NCI-H2196 treated with DMSO at 0.1 percent for 48 hours (cell line): ENCODE measurements around the gene L2HGDH.

ENCODE experiments used
- DNase-seq: peaks from one replicate; lab custom pipeline; 2025; ENCODE audit not compliant: unreplicated experiment; lab: John Stamatoyannopoulos, UW

Gene L2HGDH

GRCh38 chr14:50299585-50299984 lies 12.4 kb downstream of the L2HGDH start:
- DNase-seq, result no peak

- DNase-seq, result no peak
Measured at GRCh38 chr14:50290306-50290705, 21.7 kb downstream of the L2HGDH start.

- no peak for DNase-seq
Measured at GRCh38 chr14:50288146-50288545, 23.9 kb downstream of the L2HGDH start.

GRCh38 chr14:50285861-50286260 lies 26.2 kb downstream of the L2HGDH start:
- DNase-seq, result no peak

DNA sequence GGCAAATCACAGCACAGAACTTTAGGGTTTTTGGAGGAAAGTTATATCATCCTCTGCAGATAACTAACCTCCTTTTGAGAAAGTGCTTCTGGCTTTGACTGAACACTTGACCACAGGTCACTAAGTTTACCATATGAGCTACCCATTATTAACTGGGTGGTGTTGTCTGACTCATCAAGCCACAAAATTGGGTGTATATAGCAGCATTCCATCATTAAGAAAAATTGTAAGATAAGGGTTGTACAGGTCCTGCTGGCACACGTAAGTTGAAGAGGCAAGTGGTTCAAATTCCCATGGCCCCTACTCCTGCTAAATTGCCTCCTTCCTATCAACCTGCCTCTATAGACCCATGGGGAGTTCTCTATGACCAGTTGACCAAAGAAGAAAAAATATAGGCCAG lies 39.5 kb downstream of the L2HGDH start:
- DNase-seq, result no peak

DNA sequence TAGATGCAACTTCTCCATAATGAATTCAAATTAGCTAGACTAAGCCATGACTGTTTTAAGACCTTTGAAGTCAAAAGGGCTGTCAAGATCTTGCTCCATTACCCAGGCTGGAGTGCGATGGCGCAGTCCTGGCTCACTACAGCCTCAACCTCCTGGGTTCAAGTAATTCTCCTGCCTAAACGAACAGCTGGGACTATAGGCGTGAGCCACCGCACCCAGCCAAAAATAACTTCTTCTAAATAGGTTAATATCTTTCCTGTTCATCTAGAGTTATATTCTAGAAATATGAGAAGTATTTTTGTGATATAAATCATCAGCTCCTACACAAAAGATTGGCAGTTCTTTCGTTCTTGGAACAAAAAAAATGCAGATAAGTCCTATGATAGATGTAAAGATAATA lies 41.1 kb downstream of the L2HGDH start:
- no peak for DNase-seq

DNA sequence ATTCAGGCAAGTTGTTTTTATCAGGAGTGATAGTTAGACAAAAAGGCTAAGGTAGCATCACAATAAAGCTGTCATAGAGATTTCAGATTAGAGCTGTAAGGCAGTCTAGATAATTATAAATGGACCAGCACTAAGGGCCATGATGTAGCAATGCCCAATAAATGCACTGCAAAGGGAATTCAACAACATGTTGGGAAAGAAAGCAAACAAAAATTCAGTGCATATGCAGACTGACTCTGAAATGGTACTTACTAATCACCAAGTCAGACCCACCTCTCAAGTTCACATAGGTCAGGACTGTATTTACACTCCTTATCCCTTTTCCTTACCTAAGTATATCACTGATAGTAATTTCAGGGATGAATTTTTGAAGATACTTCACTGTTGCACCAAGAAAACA lies 47.0 kb downstream of the L2HGDH start:
- no peak for DNase-seq

DNA sequence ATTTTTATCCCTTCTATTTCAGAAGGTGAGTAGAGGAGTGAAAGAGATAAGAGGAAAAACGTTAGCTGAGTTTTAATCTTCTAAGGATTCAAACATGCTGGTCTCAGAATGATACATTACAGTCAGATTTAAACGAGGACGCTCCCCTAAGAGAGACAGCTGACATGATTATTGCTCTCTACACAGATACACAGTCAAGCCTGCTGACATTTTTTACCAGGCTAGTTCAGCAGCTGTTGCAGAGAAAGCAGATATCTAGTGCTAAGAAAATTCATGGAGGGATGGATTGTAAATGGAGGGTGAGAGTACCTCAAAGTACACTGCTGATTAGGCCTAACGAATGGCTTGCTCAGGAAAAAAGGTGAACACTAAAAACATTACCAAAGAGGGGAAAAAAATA lies 48.7 kb downstream of the L2HGDH start:
- no peak for DNase-seq

DNA sequence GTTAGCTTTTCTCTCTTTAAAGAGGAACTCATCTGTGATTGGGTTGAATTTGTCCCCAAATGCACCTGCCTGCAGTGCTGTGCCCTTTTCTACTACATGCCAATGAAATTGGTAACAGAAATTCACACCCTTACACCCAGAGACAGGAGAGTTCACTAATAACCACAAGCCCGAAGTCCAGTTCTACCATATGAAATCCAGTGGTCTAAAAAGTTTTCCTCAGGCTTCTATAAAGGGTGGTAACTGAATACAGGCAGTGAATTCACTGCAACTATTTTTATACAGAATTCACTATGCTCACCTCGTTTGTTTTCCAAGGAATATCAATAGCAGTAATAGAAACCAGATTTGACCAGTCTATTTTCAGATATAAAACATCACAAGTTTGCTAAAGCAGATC lies 49.2 kb downstream of the L2HGDH start:
- DNase-seq, result no peak

- no peak for DNase-seq
Measured at GRCh38 chr14:50260511-50260910, 51.5 kb downstream of the L2HGDH start.

GRCh38 chr14:50260072-50260471 lies 52.0 kb downstream of the L2HGDH start:
- no peak for DNase-seq

DNA sequence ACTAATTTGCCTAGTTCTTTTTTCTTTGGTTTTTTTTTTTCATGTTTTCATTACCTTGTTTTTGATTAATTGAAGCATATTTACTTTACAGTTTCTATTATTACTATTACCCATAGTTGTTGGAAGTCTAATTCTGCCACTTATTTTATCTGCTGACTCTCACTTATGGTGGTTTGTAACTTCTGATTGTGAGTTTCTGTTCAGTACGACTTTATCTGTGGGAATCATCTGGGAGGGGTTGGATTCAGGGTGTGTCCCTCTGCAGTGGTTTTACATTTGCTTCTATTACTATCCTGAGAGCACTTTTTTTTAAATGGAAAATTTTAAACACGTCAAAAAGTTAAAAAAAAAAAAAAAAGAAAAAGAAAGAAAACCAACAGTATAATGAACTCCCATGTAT lies 54.3 kb downstream of the L2HGDH start:
- no peak for DNase-seq

GRCh38 chr14:50254248-50254647 lies 57.8 kb downstream of the L2HGDH start:
- no peak for DNase-seq

DNA sequence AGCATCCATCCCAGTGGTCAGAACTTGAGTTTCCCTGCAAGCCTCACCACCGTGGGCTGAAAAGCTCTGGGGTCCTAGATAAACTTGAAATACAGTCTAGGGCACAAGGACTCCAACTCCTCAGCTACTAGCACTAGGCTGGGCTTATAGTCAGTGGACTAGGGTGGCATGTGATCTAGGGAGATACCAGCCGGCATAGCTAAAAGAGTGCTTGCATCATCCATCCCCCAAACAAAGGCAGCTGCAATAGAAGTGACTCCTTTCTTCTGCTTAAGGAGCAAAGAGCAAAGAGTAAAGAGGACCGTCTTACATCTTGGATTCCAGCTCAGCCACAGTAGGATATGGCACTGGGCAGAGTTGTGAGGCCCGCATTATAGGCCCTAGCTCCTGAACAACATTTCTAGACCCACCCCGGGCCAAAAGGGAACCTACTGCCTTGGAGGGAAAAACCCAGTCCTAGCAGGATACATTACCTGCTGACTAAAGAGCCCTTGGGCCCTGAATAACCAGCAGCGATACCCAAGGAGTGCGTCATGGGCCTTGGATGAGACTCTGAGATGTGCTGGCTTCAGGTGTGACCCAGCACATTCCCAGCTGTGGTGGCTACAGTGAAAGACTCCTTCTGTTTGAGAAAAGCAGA lies 62.8 kb downstream of the L2HGDH start:
- DNase-seq, result no peak

GRCh38 chr14:50247245-50247644 lies 64.8 kb downstream of the L2HGDH start:
- no peak for DNase-seq

DNA sequence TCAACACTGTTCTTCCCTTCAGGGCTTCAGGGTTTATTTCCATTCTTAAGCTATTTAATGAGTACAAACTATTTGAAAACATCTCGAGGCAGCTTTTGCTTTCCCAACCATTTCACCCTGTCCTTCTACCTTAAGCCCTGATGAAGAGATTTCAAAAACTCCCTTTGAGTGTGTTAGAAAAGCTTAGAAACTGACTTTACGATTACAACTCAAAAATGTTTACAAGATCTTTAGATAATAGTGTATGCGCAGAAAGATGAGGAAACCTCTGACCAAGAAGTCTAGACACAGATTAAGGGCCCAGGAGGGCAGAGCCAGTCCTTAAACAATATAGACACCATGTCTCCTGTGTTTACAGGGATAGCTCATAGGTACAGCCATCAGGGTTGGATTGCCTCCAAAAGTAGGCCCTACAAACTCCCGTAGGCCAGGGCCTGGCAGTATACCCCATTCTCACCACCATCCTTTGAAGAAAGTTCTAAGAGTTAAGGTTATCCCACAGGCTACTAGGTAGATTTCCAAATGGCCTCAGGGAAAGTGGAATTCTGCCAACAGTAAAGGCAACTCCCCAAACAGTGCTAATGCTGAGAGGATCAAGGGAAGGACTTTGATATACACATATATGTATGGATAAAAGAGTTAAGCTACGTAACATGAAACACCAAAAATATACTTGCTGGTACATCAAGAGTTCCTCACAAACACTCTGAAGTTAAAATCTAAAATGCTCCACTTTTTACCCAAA lies 69.3 kb downstream of the L2HGDH start:
- no peak for DNase-seq

GRCh38 chr14:50242096-50242495 lies 69.9 kb downstream of the L2HGDH start:
- no peak for DNase-seq

DNA sequence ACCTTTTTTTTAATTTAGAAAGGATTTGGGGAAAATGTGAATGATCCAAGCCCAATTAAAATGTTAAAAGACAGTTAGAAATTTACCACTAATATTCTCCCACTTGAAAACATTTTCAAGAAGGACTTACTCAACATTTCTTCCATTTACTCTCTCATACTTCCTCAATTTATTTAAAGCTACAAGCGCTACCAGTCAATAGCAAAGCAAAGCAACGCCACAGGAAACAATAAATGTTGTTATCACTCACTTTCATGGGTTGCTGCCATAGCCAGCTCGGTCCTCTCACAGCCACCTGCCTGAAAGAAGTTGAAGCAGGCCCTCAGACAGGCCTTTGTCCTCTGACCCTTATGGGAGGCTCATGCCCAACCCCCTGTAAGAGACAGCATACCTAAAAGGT lies 74.6 kb downstream of the L2HGDH start:
- DNase-seq, result no peak

DNA sequence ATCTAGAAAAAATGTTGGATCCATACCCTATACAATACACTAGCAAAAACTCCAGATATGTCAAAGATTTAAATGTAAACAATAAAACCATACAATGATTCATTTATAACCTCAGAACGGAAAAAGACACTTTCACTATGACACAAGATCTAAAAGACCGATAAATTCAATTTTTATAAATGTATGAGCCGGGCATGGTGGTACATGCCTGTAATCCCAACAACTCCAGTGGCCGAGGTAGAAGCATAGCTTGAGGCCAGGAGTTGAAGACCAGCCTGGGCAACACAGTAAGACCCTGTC lies 78.1 kb downstream of the L2HGDH start:
- DNase-seq, result no peak

DNA sequence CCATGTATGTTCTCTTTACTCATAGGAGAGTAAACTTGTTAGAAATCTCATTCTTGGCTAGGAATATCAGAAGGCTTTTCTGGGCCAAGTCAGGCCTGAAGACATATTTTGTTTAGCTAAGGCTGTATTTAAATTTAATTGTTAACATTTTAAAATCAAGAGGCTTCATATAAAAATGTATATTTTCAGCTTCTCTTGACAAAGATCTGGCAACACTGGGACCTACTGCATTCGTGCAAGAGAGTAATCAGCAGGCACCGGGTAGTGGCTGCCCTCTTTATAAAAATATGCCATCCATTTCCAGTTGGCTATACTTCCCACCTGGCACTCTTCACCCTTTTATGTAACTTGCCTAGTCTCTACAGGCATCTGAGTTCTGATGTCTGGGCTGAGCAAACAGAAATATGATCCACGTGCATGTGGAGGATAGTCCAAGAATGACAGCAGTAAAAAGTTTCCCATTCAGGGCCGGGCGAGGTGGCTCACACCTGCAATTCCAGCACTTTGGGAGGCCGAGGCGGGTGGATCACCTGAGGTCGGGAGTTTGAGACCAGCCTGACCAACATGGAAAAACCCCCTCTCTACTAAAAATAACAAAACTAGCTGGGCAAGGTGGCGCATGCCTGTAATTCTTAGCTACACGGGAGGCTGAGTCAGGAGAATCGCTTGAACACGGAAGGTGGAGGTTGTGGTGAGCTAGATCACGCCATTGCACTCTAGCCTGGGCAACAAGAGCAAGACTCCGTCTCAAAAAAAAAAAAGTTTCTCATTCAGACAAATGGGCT lies 78.7 kb downstream of the L2HGDH start:
- peak; percentile 19 for DNase-seq

GRCh38 chr14:50232276-50232642 lies 79.8 kb downstream of the L2HGDH start:
- DNase-seq, result no peak
